NCI-H1417 treated with DMSO at 0.1 percent for 48 hours (cell line): ENCODE data around the gene INO80D.
"Not testable (repeated sequence)": the region's sequence is repeated elsewhere in the genome, so short reads cannot be mapped to it uniquely, and the experiment has no call there.

Experiments
- DNase-seq: peaks from one replicate; lab custom pipeline; 2025; lab: John Stamatoyannopoulos, UW

The INO80D gene

GRCh38 chr2:206085742-206086445 lies at the start of gene INO80D:
INO80D (minus strand) TSS chr2:206086174; CDS start chr2:206063016, 23,158 bp downstream.
- DNase-seq = peak; percentile 79

GRCh38 chr2:206127656-206128055 lies 41.7 kb upstream of the INO80D start:
- DNase-seq = no peak

- no peak for DNase-seq
These were observed 39.9 kb upstream of the INO80D start for GRCh38 chr2:206125901-206126300.

- DNase-seq = not testable (repeated sequence)
These were observed 36.6 kb upstream of the INO80D start for GRCh38 chr2:206122569-206122968.

- DNase-seq = no peak
These were observed 30.3 kb upstream of the INO80D start for GRCh38 chr2:206116278-206116677.

GRCh38 chr2:206115026-206115578 lies 29.1 kb upstream of the INO80D start:
- no peak for DNase-seq

- DNase-seq = no peak
These were observed 27.0 kb upstream of the INO80D start for GRCh38 chr2:206112846-206113547.

- no peak for DNase-seq
These were observed 26.1 kb upstream of the INO80D start for GRCh38 chr2:206112108-206112507.

- DNase-seq = no peak
These were observed 22.7 kb upstream of the INO80D start for GRCh38 chr2:206108713-206109112.

- DNase-seq = no peak
These were observed 19.6 kb upstream of the INO80D start for GRCh38 chr2:206105541-206105940.

GRCh38 chr2:206105038-206105437 lies 19.1 kb upstream of the INO80D start:
- no peak for DNase-seq

- DNase-seq = not testable (repeated sequence)
These were observed 12.9 kb upstream of the INO80D start for GRCh38 chr2:206098872-206099271.

- DNase-seq = no peak
These were observed 12.5 kb upstream of the INO80D start for GRCh38 chr2:206098471-206098870.

GRCh38 chr2:206096876-206097275 lies 10.9 kb upstream of the INO80D start:
- no peak for DNase-seq

GRCh38 chr2:206095536-206096332 lies 9.8 kb upstream of the INO80D start:
- no peak for DNase-seq

- DNase-seq = no peak
These were observed 6.3 kb upstream of the INO80D start for GRCh38 chr2:206092297-206092696.

- no peak for DNase-seq
These were observed 2.3 kb upstream of the INO80D start for GRCh38 chr2:206088248-206088647.

GRCh38 chr2:206086716-206087350 lies 859 bp upstream of the INO80D start:
- no peak for DNase-seq

GRCh38 chr2:206084870-206085741 lies 868 bp downstream of the INO80D start:
- DNase-seq = no peak

- DNase-seq = no peak
These were observed 1.5 kb downstream of the INO80D start for GRCh38 chr2:206084439-206084869.
